Limb (tissue), 2 donors: Measurements from ENCODE around the gene GNG12.
A peak's percentile ranks its signal among the peaks of the same experiment; 100 is the strongest.
"Not testable (repeated sequence)": the region's sequence is repeated elsewhere in the genome, so short reads cannot be mapped to it uniquely, and the experiment has no call there.

Source experiments
- DNase-seq, 2 donors: peaks; one replicate each; pipeline ENCODE4 v3.0.0-alpha.2; 2016; ENCODE audit errors: extremely low spot score in 2 of 2

GNG12 gene

DNA sequence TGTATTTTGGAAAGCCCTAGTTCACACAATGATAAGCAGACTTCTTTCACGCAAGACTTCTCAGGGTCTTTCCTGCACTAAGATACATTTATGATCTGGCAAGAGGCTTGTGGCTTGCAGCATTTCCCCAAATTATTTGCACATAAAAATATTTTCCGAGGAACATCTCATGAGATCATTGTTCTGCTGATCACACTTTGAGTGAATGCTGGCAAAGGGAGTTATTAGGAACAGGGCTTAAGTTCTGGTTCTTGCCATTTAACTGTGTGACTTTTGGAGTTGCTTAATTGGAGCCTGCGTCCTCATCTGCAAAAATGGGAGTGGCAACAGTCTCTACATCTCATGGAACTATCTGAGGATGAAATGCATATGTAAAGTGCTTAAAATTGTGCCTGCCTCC is 98.1 kb downstream of the GNG12 start:
- no peak for DNase-seq

DNA sequence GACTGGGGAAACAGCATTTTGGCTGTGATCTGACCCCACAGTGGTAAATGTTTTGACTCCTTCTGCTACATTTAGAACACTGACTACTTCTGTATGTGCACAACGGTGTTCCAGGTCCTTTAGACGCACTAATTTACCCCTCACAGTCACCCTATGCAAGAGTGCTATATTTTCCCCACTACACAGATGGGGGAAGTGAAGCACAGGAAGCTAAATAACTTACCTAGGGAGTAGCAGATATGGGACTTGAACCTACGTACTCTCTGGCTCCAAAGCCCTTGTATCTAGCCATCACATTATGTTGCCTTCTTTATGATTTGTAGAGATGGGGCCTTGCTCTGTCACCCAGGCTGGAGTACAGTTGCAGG is 99.0 kb downstream of the GNG12 start:
- no peak for DNase-seq

DNA sequence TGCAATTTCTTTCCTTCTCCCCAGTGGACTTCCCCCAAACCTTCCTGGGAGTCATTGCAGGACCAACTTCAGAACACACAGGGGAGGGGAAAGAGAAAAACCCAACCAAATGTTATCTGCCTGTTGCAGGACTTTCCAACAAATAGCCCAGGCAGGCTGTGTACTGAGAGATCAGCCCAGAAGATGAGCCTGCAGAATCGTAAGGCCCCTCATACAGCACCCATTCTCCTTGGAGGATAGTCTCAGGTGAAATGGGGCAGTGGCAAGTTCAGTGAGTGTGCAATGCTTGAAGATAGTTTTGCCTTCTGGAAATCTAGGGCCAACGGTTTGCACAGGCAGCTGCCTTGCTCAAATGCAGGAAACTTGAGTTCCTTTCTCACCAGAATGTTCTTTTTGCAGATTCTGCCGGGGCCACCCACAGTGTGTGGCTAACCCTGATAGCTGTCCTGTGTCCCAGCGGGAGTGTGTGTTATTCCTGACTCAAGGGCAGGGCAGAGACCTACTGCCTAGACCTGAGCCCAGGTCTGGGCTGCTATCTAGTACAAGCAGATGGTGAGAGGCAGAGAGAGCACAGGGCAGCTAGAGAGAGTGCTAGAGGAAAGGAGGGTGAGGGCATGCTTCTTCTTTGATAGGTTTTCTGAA is 99.5 kb downstream of the GNG12 start:
- no peak for DNase-seq

DNA sequence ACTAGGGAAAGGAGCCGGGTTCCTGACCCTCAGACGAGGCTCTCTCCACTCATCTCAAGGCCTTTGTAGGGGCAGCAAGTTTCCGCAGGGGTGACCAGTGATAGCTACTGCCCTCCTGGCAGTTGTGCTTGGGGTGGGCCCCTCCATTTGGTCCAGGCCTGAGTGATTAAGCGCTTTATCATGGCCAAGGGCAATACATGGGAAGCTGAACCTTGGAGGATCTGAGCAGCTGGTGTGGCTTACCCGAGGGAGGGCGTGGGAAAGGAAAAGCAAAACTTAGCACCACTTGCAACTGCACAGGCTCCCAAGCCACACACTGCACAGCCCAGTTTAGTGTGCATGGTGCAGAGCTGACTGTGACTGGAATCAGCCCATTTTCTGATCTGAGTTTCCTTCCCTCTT is 100.5 kb downstream of the GNG12 start:
- peak in 1 of 2 donors; percentile 50 for DNase-seq

DNA sequence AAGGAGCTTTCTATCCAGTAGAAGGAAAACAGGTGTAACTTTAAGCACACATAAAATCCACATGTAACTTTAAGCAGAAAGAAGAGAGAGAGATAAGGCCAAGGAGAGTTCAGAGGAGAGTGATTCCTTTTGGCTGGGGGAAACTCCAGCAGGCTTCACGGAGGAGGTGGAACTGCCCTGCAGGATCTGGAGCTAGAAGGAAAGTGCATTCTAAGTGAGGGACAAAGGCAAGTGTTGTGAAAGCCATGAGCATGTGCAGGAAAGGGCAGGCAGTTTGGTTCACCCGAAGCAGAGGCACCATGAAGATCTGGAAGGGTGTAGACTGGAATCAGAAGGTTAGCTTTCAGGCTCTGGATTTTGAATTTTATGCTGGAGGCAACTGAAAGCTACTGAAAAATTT is 101.9 kb downstream of the GNG12 start:
- no peak for DNase-seq

DNA sequence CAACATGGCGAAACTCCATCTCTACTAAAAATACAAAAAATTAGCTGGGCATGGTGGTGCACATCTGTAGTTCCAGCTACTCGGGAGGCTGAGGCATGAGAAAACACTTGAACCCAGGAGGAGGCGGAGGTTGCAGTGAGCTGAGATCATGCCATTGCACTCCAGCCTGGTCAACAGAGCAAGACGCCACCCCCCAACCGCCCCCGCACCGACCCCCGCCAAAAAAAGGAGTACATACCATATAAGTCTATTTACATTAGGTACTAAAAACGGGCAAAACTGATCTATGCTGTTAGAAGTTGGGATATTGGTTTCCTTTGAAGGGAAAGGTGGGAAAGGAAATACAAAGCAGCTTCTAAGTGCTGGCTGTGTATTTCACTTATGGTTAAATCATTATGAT is 103.0 kb downstream of the GNG12 start:
- DNase-seq, result not testable (repeated sequence)

DNA sequence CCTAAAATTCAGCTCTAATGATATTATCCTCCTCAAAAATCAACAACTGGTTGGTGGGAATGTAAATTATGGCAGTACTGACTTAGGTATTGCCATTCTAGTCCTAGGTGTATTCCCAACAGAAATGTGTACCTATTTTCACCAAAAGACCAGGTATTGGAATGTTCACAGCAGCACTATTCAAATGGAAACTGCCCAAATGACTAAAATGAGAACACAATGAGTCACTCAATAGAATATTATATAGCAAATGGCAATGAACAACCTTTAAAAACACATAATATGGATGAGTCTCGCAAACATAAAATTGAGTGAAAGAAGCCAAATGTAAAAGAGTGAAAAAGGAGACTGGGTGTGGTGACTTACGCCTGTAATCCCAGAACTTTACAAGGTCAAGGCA is 103.4 kb downstream of the GNG12 start:
- no peak for DNase-seq

DNA sequence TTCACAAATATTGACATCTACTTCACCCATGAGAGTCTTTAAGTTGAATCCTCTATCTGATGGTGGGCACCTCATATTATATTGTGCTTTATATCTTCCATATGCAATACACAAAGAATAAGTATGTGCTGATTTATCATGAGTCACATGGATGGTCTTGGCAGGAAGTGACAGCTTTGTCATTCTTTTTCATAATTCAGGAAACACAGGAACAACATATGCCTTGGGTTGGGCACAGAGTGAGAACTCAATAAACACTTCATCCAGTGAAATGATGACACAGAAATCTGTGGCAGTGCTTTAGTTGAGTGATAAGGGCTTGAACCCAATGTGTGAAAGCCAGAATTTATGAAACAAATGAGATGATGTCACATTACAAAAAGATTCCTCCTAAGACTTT is 107.0 kb downstream of the GNG12 start:
- no peak for DNase-seq

DNA sequence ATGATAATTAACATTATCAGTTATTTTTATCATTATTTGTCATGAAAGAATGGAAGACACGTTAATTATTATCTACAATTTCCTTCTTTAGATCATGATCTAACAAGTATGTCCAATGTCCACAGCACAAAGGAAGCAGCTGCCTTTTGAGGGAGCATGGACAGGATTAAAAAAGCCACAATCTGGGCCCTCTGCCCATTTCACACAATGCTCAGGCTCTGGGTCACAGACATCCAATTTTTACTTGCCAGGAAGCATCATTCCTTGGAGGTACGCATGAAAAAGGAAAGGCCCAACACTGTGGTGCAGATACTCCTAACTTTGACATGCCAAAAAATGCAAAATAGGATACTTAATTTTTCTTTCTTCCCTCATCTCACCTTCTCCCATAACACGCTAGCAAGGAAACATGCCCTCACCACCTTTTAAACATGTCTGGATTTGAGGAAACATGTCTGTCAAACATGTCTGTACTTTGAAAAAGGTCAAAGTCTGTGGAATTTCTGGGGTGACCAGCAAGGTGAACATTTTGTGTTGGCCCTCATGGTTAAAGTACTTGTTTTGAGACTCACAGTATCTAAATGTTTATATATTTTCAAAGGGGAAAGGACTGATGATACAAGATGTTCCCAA is 108.2 kb downstream of the GNG12 start:
- no peak for DNase-seq

DNA sequence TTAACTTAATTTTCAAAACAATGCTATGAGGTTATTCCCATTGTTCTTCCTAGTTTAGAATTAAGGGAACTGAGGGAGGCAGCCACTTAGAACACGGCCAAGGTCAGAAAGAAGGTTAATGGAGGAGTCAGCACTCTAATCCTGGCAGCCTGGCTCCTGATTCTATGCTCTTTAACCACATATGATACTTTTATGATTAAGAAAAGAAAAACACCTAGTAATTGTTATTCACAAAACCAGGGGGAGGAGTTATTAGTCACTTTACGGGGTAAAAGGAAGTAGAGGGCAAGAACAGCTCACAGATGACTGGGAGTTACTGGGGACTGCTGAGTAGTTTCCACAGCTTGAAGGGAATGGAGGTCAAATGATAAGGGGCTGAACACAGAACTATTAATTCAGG is 109.6 kb downstream of the GNG12 start:
- DNase-seq, result no peak

DNA sequence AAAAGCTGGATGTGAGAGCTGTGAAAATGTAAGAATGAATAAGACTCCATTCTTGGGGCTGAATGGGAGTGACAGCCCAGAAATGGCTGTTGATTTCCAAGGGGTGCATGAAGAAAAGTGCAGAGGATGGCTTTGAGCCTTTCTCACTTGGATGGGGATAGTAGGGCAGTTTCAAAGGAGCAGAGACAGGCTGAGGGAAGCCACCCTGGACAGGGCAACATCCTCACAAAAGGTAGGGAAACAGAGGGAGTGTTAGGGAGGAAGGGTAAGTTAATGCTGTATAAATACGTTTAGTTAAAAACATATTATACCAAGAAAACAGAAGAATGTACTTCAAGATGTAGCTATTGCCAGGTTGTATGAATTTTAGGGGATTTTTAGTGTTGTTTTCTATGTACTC is 110.1 kb downstream of the GNG12 start:
- DNase-seq, result no peak

DNA sequence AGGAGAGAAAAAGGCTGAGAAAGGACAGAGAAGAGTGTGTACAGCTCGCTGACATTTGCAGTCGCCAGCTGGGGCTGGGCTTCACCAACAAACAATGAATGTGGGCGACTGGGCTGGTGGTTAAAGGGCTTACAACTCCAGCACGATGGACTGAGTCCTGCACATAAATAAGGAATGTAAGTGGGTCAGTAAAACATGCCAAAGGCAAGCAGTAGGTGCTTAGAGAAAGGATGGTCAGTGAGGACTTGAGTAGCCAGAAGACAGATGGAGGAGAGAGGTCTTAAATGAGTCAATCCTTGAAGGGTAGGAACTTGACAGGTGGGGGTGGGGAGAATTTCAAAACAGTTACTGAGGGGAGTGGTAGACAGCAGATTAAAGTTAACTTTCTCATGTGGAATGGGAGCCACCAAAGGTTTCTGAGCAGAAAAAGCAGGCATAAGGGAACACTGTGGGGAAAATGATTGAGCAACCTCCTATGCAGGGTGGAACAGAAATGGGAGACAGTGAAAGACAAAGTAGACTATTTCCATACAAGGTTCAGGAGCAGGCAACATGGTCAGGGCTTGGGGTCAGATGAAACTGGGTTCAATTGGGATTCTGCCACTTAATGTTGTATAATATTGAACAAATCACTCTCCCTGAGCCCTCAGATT is 110.8 kb downstream of the GNG12 start:
- no peak for DNase-seq

DNA sequence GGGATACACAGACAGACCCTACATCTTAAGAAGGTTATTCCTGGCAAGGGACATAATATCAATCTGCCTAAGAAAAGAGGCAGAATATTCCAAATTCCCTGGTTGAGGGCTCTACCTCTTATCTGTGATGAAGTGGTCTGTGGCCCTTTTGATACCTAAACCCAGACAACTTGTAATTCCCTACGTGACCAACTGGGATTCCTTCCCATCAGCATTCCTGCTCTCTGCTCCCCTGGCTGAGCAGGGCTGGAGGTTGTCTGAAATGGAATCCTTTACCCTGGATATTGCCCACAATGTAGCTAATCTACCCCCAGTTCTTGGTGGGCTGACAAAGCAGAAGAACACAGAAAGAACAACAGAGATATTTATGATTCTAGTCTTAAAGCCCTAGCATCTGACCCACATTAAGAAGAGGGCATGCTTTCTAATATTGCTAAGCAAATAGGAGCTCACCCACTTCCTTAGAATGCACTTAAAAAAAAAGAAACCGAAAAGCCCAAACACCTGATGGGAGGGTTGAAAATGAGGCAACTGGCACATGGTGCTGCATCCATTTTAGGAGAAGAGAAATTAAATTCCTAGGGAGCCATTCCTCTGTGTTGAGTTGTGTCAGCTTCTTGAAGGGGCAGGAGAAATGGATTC is 111.5 kb downstream of the GNG12 start:
- no peak for DNase-seq

DNA sequence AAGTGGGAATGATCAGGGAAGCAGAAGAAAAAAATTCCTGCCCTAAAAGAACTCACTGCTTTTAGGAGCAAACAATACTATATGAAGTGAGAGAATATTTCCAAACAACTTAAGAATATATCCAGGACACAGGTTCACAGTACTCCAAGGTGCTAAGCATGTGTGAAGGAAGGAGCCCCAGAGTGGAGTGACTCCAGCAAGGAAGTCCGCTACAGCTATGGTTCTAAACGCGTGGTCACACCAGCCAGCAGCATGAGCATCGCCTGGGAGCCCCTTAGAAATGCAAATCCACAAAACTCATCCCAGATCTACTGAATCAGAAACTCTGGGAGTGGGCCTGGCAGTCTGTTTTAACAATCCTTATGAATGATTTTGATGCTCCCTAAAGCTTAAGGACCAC is 112.2 kb downstream of the GNG12 start:
- DNase-seq, result no peak

DNA sequence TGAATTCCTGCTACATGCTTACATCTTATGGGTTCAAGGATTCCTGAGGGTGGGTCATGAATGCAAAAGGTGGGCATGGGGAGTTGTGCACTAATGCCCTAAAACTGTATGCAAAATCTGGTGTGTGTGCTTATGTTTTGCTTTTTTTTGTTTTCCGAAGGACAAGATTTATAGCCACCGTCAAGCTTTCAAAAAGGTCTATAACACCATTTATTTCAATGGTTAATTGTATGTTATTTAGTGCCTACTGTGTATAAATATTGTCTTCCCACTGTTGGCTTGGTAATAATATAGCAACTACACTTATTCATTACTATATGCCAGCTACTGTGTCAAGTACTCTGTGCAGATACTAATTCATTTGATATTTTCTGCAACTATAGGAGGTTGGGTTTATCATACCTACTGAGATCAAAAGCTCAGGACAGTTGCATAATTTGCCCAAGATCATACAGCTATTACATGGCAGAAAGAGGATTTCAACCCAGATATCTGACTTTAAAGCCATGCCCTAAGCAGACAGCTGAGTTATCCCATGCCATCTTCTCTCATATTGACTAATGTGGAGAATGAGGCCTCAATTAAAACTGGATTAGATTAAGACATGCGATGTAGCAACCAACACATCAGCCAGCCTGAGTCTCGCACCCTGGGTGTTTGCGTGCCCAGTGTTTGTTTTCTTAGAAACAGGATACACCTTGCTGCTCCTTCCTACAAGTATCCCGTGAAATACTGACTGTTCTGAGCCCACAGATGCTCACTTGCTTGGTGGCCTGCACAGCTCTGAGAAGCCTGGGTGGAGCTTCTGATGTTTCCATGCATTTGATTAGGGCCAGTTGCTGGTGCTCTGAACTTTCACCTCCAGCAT is 113.7 kb downstream of the GNG12 start:
- no peak for DNase-seq

DNA sequence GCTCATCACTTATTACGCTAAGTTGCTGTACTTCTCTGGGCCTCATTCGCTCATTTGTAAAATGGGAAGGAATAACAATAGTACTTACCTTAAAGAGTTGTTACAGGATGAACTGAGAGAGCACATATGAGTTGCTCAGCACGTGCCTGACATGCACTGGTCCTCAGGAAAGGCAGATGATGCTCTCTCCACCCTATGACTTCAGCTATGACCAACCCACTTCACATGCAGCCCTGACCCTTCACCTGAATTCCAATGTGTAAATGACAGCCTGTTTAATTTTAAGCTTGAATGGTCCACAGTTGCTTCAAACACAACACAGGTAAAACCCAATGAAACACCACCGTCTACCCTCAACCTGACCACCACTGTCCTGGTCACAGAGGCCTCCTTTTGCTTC is 115.4 kb downstream of the GNG12 start:
- DNase-seq, result no peak

DNA sequence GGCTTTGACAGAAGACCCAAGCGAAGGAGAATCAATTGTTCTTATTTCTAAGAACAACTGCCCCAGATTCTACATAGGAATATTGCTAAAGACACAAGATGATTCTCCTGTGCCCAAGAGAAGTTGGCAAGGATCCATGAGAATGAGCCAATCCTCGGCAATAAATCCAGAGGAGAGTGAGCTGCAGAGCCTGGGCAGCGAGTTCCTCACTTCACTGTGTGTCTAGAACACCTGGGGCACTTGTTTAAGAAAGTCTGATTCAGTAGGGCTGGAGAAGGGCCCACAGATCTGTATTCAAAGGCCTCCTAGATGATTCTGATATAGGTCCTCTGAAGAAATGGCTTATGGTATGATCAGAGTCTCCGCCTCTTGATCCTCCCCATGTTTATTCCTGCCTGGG is 116.5 kb downstream of the GNG12 start:
- DNase-seq, result no peak

DNA sequence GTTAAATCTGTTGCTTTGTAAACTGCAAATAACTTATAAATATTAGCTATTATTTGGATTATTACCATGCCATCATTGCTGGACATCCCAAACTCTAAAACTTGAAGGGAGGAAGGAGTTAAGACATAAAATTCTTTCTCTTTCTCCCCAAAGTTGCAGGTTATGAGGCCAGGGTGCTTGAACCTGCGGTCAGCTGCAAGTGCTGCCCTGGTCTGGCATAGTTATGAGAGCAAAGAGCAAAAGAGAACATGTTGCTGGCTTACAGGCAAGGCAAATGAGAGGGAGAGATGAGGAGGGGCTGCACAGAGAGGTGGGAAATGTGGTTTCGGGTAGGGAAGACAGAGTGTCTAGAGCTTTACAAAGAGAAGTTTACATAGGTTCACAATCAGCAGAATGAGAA is 117.4 kb downstream of the GNG12 start:
- no peak for DNase-seq

DNA sequence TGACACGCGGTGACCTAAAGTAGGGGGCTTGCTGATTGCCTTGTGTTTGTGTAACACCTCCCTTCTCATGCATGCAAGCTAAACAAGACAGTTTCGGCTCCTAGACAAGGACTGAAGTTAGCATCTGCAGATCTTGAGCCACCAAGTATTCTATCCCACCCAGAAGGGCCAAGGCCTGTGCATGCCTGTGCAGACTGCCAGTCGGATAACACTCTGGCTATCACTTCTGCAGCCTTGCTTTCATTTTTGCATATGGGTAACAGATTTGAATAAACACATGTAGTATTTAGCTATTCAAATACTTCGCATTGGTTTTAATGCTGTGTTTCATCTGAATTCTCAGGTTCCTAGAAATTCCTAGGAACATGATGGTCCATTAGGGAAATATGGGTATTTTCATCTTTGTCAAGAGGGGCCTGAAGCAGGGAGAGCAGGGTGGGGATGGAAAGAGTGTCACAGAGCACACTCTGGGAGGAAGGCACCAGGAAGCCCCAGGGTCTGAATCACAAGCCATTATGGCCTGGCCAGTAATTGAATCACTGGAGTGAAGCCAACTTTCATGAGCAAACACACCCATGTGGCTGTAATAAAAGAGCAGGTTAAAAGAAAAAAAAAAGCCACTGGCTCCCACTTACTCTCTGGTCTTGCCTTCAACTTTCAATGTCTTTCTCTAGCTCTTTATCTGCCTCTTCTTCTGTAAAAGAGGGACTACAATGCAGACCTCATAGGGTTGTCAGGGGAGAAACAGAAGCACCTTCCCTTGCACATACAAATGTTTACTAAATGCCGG is 120.0 kb downstream of the GNG12 start:
- DNase-seq, result no peak

DNA sequence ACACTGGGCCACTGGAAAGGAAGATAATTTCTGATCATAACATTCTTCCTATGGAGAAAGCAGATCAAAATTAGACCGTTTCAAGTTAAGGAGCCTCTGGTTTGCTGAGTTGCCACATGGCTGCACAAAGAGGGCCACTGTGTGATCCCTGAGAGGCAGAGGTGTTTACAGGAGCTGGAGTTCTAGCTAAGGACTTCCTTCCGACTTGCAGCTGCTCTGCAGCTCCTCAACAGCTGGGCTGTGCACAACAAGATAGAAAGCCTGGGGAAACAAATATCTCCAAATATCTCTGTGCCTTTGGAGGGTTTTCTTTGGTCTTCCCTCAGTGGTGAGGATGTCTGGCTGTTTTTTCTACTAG is 121.4 kb downstream of the GNG12 start:
- no peak for DNase-seq
